GM23248 (cell line): Measurements from ENCODE around the gene ZBED4. TPM values are rescaled to one million over a fixed set of nuclear protein-coding genes. Genes with fewer than 3 reads are reported as not detected.

Source experiments
- DNase-seq: peaks from one replicate; pipeline ENCODE4 v3.0.0-alpha.2; 2015
- H2AFZ ChIP-seq: fragments of 200-600 bp; sonication (generic); 2 replicates; pipeline ENCODE4 v1.6.1; 2016; ENCODE audit warnings: antibody characterized with exemption
- H3F3A ChIP-seq: fragments of 200-600 bp; sonication (generic); 2 replicates; pipeline ENCODE4 v1.6.1; 2016; ENCODE audit warnings: mild to moderate bottlenecking, antibody characterized with exemption, mixed run types; ENCODE audit not compliant: insufficient read depth
- H3K27ac ChIP-seq: fragments of 200-600 bp; sonication (generic); 2 replicates; pipeline ENCODE4 v1.5.1; 2016; ENCODE audit warnings: mild to moderate bottlenecking
- H3K27me3 ChIP-seq: fragments of 200-600 bp; sonication (generic); replicated peaks from 2 replicates; pipeline ENCODE4 v1.6.1; 2016; ENCODE audit warnings: mild to moderate bottlenecking; ENCODE audit not compliant: insufficient read depth
- H3K36me3 ChIP-seq: fragments of 200-600 bp; sonication (generic); 2 replicates; pipeline ENCODE4 v1.6.1; 2016; ENCODE audit warnings: low read depth, mild to moderate bottlenecking
- H3K4me1 ChIP-seq: fragments of 200-600 bp; sonication (generic); 2 replicates; pipeline ENCODE4 v1.6.1; 2016; ENCODE audit warnings: mild to moderate bottlenecking; ENCODE audit not compliant: insufficient read depth
- H3K4me2 ChIP-seq: fragments of 200-600 bp; sonication (generic); one replicate; pipeline ENCODE4 v1.6.1; 2016; ENCODE audit warnings: mild to moderate bottlenecking; ENCODE audit not compliant: unreplicated experiment
- H3K4me3 ChIP-seq: fragments of 200-600 bp; sonication (generic); 2 replicates; pipeline ENCODE4 v1.5.1; 2016; ENCODE audit warnings: mild to moderate bottlenecking
- H3K79me2 ChIP-seq: fragments of 200-600 bp; sonication (generic); 2 replicates; pipeline ENCODE4 v1.6.1; 2016; ENCODE audit warnings: mild to moderate bottlenecking; ENCODE audit not compliant: insufficient read depth
- H3K9ac ChIP-seq: fragments of 200-600 bp; sonication (generic); 2 replicates; pipeline ENCODE4 v1.6.1; 2016; ENCODE audit warnings: mild to moderate bottlenecking
- H3K9me2 ChIP-seq: fragments of 200-600 bp; sonication (generic); 2 replicates; pipeline ENCODE4 v1.6.1; 2016; ENCODE audit warnings: mixed run types, mild to moderate bottlenecking, moderate library complexity; ENCODE audit not compliant: insufficient read depth
- H3K9me3 ChIP-seq: fragments of 200-600 bp; sonication (generic); one replicate; pipeline ENCODE4 v1.6.1; 2017; ENCODE audit warnings: low read depth
- H4K20me1 ChIP-seq: fragments of 200-600 bp; sonication (generic); 2 replicates; pipeline ENCODE4 v1.6.0; 2016; ENCODE audit not compliant: insufficient read depth
- EZH2 ChIP-seq: fragments of 200-600 bp; sonication (generic); IDR thresholded peaks from 2 replicates; pipeline ENCODE4 v1.6.1; 2018; ENCODE audit warnings: antibody characterized with exemption, mild to moderate bottlenecking; ENCODE audit not compliant: insufficient read depth, poor library complexity, severe bottlenecking
- EZH2phosphoT487 ChIP-seq: fragments of 200-600 bp; sonication (generic); IDR thresholded peaks from 2 replicates; pipeline ENCODE4 v1.6.1; 2018; ENCODE audit warnings: antibody characterized with exemption, moderate library complexity, mild to moderate bottlenecking, low read depth; ENCODE audit not compliant: insufficient read depth
- WGBS, 2 experiments: methylation state at CpG; one replicate each; pipeline ENCODE4 v1.1.6; 2015 to 2017; ENCODE audit warnings: low lambda C conversion rate in 2 of 2, low coverage in 1 of 2; ENCODE audit errors: missing lambda C conversion rate in 2 of 2; 5-methylcytosine and 5-hydroxymethylcytosine counted together
- in situ Hi-C: fragments of 300-500 bp; cut with MboI; formaldehyde crosslinking; loops from 2 replicates; pipeline ENCODE4 v1.15.0; 2020
- polyA plus RNA-seq: library from polyadenylated mRNA; unstranded; fragments of >200 nt; fragmentation: Nextera tagmentation; extraction: Ambion mirVana; gene quantifications from 2 replicates; pipeline ENCODE4 v1.2.1, GENCODE V29; 2016
- total RNA-seq: library from RNA; depleted of rRNA; stranded (reverse); fragments of >200 nt; shearing (Covaris generic); gene quantifications from 2 replicates; pipeline ENCODE4 v1.2.3, GENCODE V29; 2014

The ZBED4 gene
- total and polyA plus RNA-seq, 2 experiments from 2014 or later: 5.0 to 7.7 TPM

GRCh38 chr22:49934160-49934890 is 80.7 kb downstream of the ZBED4 start:
- Histone ChIP-seq H3K27me3 (no peaks in the 10 kb centered on the region), H2AFZ (no peak overlapping the region), H3K4me3 (peak overlapping the region; percentile 53), H4K20me1 (no peaks in the 10 kb centered on the region), H3K27ac (no peak overlapping the region), H3F3A (0 out of 2 replicates have a peak, but pooled peaks cover 5% of the 10 kb centered on the region), H3K79me2 (no peaks in the 10 kb centered on the region), H3K36me3 (no peaks in the 10 kb centered on the region), H3K9me2 (no peaks in the 10 kb centered on the region), H3K9ac (peak overlapping the region; percentile 65), H3K9me3 (no peaks in the 10 kb centered on the region), H3K4me1 (peaks cover 13% of the 10 kb centered on the region; the same call in 1 of the 2 replicates), H3K4me2 (peak overlapping the region; percentile 53)
- 54 to 57% methylated on average over 11 to 24 of the region's 24 CpGs for WGBS, 2 experiments
- DNase-seq: peak; percentile 62
- in situ Hi-C loops: loop anchor here (5.0 kb wide), 1 partner anchor 98 kb away; no protein-coding TSS in a partner anchor
- TF ChIP-seq EZH2phosphoT487: no peak
- TF ChIP-seq EZH2: no peak

- Histone ChIP-seq H3K27me3 (no peaks in the 10 kb centered on the region), H3K36me3 (no peaks in the 10 kb centered on the region), H3F3A (0 out of 2 replicates have a peak, but pooled peaks cover 5% of the 10 kb centered on the region), H3K4me1 (peaks cover 13% of the 10 kb centered on the region; the same call in 1 of the 2 replicates), H3K27ac (no peak overlapping the region), H3K9me3 (no peaks in the 10 kb centered on the region), H3K79me2 (no peaks in the 10 kb centered on the region), H3K9ac (peak overlapping the region; percentile 65), H3K9me2 (no peaks in the 10 kb centered on the region), H3K4me3 (peak overlapping the region; percentile 53), H2AFZ (no peak overlapping the region), H3K4me2 (peak overlapping the region; percentile 53), H4K20me1 (no peaks in the 10 kb centered on the region)
- in situ Hi-C loops: loop anchor here (5.0 kb wide), 1 partner anchor 97 kb away; no protein-coding TSS in a partner anchor
- DNase-seq: peak; percentile 72
- 8 to 48% methylated on average over 7 to 49 of the region's 56 CpGs for WGBS, 2 experiments
- TF ChIP-seq EZH2phosphoT487 (no peak), EZH2 (no peak)
Measured at GRCh38 chr22:49934891-49935557, 81.4 kb downstream of the ZBED4 start.

DNA sequence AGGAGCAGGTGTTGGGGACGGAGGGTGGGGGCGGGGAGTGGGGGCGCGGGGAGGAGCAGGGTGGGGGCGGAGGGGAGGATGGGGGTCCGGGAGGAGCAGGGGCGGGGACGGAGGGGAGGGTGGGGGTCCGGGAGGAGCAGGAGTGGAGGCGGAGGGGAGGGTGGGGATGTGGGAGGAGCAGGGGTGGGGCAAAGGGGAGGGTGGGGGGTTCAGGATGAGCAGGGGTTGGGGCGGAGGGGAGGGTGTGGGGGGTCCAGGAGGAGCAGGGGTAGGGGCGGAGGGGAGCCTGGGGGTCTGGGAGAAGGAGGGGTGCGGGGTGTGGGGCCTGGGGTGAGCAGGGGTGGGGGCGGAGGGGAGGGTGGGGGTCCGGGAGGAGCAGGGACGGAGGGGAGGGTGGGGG is 81.9 kb downstream of the ZBED4 start:
- H3K27me3 ChIP-seq: no peaks in the 10 kb centered on the region
- no peaks in the 10 kb centered on the region for H3K79me2 ChIP-seq
- no peak overlapping the region for H3K9ac ChIP-seq
- in situ Hi-C loops: no loop called here
- H3K27ac ChIP-seq: no peak overlapping the region
- no peaks in the 10 kb centered on the region for H3K9me2 ChIP-seq
- H3F3A ChIP-seq: 0 out of 2 replicates have a peak, but pooled peaks cover 5% of the 10 kb centered on the region
- peaks cover 13% of the 10 kb centered on the region; the same call in 1 of the 2 replicates for H3K4me1 ChIP-seq
- no peak overlapping the region for H3K4me2 ChIP-seq
- TF ChIP-seq EZH2phosphoT487 (no peak), EZH2 (no peak)
- H3K9me3 ChIP-seq: no peaks in the 10 kb centered on the region
- H3K36me3 ChIP-seq: no peaks in the 10 kb centered on the region
- no peak overlapping the region for H3K4me3 ChIP-seq
- no peak overlapping the region for H2AFZ ChIP-seq
- no peaks in the 10 kb centered on the region for H4K20me1 ChIP-seq
- WGBS, 2 experiments: 0 to 6% methylated on average over 1 to 16 of the region's 16 CpGs
- no peak for DNase-seq

DNA sequence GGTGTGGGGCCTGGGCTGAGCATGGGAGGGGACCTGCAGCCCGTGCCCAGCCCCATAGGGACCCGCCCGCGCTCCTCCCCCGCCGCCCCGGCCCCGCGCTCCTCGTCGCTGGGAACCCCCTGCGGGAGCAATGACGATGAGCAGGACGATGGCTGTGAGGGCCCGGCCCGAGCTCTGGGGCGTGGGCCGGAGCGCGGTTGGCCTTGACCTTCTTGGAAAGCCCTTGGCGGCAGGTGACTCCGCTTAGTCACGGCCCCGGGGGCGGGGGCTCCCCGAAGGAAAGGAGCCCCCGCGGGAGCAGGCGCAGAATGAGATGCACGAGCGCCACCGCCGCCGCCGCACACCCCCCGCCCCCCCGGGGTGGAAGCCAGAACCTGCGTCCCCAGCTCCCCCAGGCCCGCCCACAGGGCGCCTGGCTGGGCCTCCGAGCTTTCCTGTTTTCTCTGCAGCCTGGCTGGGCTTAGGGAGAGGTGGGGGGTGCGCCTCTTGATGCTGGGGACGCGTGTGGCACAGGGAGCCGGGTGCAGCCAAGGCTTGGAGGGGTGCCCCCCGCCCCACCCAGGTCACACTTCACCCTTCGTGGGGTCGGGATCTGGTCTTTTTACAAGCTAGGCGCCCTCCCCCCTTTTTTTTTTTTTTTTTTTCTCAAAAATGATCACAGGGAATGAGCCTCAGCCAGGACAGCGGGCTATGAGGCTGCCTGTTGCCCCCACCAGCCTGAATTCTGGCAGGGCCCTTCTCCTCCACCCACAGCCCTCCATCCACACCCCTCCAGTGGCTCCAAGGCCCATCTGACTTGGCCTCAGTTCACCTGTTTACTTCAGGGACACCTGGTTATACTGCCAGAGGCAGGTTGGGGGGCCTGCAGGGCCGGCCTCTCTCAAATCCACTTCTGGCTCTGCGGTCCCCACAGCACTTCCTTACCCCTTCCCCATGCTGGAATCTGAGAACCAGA is 82.7 kb downstream of the ZBED4 start:
- H3K4me2 ChIP-seq: peak overlapping the region; percentile 62
- peaks cover 10% of the 10 kb centered on the region; the same call in 1 of the 2 replicates for H3K4me1 ChIP-seq
- H3K9me3 ChIP-seq: no peaks in the 10 kb centered on the region
- H4K20me1 ChIP-seq: no peaks in the 10 kb centered on the region
- 10 to 20% methylated on average over 19 to 38 of the region's 52 CpGs for WGBS, 2 experiments
- H3F3A ChIP-seq: 0 out of 2 replicates have a peak, but pooled peaks cover 1% of the 10 kb centered on the region
- H2AFZ ChIP-seq: no peak overlapping the region
- DNase-seq: peak; percentile 90
- no peaks in the 10 kb centered on the region for H3K27me3 ChIP-seq
- H3K9me2 ChIP-seq: no peaks in the 10 kb centered on the region
- H3K36me3 ChIP-seq: no peaks in the 10 kb centered on the region
- no peak overlapping the region for H3K27ac ChIP-seq
- H3K4me3 ChIP-seq: peak overlapping the region; percentile 40
- no peaks in the 10 kb centered on the region for H3K79me2 ChIP-seq
- in situ Hi-C loops: no loop called here
- TF ChIP-seq EZH2phosphoT487 (no peak), EZH2 (no peak)
- H3K9ac ChIP-seq: peak overlapping the region; percentile 28; the same call in 1 of the 2 replicates
